Testis (tissue), 2 donors: ENCODE data around the gene CNGB1.

ENCODE experiments used
- CTCF ChIP-seq, 3 experiments: fragments of 450-650 bp in 2 of 3; fragments of 200-600 bp in 1 of 3; sonication (generic) in 1 of 3; IDR thresholded peaks; one replicate each; pipeline ENCODE4 v1.5.1; 2016 to 2019; ENCODE audit warnings: antibody characterized with exemption in 3 of 3, mild to moderate bottlenecking in 2 of 3, moderate library complexity in 1 of 3
- POLR2A ChIP-seq: fragments of 450-650 bp; IDR thresholded peaks from one replicate; pipeline ENCODE4 v1.6.1; 2017; ENCODE audit warnings: antibody characterized with exemption, mild to moderate bottlenecking, moderate library complexity

- TF ChIP-seq POLR2A (no peak), CTCF (IDR thresholded peaks at IDR 0.05) (no peak)
Measured at GRCh38 chr16:57996406-57997175, 25.7 kb upstream of the CNGB1 start.
